ENCODE results near the gene MSI2. TPM values are rescaled to one million over a fixed set of nuclear protein-coding genes. Genes with fewer than 3 reads are reported as not detected.

MSI2 gene
- total and polyA plus RNA-seq, 9 of the 15 experiments (the other 6 are each of a cell fraction or from before 2014, with no cell fraction given): 4.6 to 61.8 (median 42.4) TPM

GRCh38 chr17:57553526-57553925 lies 297.2 kb downstream of the MSI2 start (continued):
- no peak; the same call in 1 of the 2 replicates for TF ChIP-seq JUN (IDR thresholded peaks at IDR 0.05; ENCODE audit: borderline replicate concordance, low read depth, low read length)
- no peak for TF ChIP-seq JUN (CRISPR knock-in tag; IDR thresholded peaks at IDR 0.05; ENCODE audit: borderline replicate concordance)
- no peak for TF ChIP-seq ZNF197 (CRISPR knock-in tag; IDR thresholded peaks at IDR 0.05; ENCODE audit: low read depth)
- TF ChIP-seq, protein P1, sequence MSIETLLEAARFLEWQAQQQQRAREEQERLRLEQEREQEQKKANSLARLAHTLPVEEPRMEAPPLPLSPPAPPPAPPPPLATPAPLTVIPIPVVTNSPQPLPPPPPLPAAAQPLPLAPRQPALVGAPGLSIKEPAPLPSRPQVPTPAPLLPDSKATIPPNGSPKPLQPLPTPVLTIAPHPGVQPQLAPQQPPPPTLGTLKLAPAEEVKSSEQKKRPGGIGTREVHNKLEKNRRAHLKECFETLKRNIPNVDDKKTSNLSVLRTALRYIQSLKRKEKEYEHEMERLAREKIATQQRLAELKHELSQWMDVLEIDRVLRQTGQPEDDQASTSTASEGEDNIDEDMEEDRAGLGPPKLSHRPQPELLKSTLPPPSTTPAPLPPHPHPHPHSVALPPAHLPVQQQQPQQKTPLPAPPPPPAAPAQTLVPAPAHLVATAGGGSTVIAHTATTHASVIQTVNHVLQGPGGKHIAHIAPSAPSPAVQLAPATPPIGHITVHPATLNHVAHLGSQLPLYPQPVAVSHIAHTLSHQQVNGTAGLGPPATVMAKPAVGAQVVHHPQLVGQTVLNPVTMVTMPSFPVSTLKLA (conservative IDR thresholded peaks at IDR 0.05): peak; percentile 35 to 72; a peak in 2 of 4 replicates
- TF ChIP-seq ESRRB (CRISPR knock-in tag; IDR thresholded peaks at IDR 0.05; ENCODE audit: borderline replicate concordance): no peak
- no peak for TF ChIP-seq POLR2AphosphoS2 (IDR thresholded peaks at IDR 0.05; ENCODE audit: low read length)
- TF ChIP-seq NFIC (IDR thresholded peaks at IDR 0.05): peak; percentile 57
- TF ChIP-seq ZBTB7A (IDR thresholded peaks at IDR 0.05; ENCODE audit: borderline replicate concordance, control insufficient read depth, low read depth, low read length): no peak
- TF ChIP-seq NR2C1 (IDR thresholded peaks at IDR 0.05): no peak
- TF ChIP-seq NR2C1 (tag; IDR thresholded peaks at IDR 0.05): no peak
- peak; percentile 75; the same call in 1 of the 2 replicates for TF ChIP-seq SMARCA4 (IDR thresholded peaks at IDR 0.05)
- TF ChIP-seq SPI1 (IDR thresholded peaks at IDR 0.05; ENCODE audit: borderline replicate concordance, low read depth, low read length): no peak
- peak; percentile 40; the same call in 1 of the 2 replicates for TF ChIP-seq MTA2 (IDR thresholded peaks at IDR 0.05; ENCODE audit: low read depth)
- TF ChIP-seq ARID1B (IDR thresholded peaks at IDR 0.05): peak; percentile 85
- no peak for TF ChIP-seq C11orf30 (IDR thresholded peaks at IDR 0.05; ENCODE audit: low read depth)
- no peak for TF ChIP-seq PHB (CRISPR knock-in tag; IDR thresholded peaks at IDR 0.05)
- peak; percentile 67 for TF ChIP-seq DPF2 (IDR thresholded peaks at IDR 0.05)
- no peak for TF ChIP-seq ZNF217 (CRISPR knock-in tag; IDR thresholded peaks at IDR 0.05)
- TF ChIP-seq YY1 (IDR thresholded peaks at IDR 0.05; ENCODE audit: borderline replicate concordance in 1 of 3, control insufficient read depth in 1 of 3, extremely low read depth in 1 of 3, insufficient read depth in 3 of 3, insufficient read length in 1 of 3, insufficient replicate concordance in 2 of 3, low read depth in 1 of 3, low read length in 2 of 3): peak in 1 of 3 experiments; percentile 14
- TF ChIP-seq POLR2AphosphoS5 (IDR thresholded peaks at IDR 0.05; ENCODE audit: control insufficient read depth, insufficient read depth, low read depth, low read length): peak; percentile 63; the same call in 1 of the 2 replicates
- TF ChIP-seq FOXA1 (IDR thresholded peaks at IDR 0.05; ENCODE audit: borderline replicate concordance): no peak
- peak; percentile 83 for TF ChIP-seq FOSL1 (tag; conservative IDR thresholded peaks at IDR 0.05)
- TF ChIP-seq PPARD (CRISPR knock-in tag; IDR thresholded peaks at IDR 0.05): no peak
- no peak for TF ChIP-seq DLX4 (CRISPR knock-in tag; IDR thresholded peaks at IDR 0.05)
- TF ChIP-seq RBM22 (IDR thresholded peaks at IDR 0.05; ENCODE audit: low read depth, low read length, poor library complexity, severe bottlenecking): no peak

All from K562 (cell line).